ENCODE data around the gene HIPK1.

Gene HIPK1

DNA sequence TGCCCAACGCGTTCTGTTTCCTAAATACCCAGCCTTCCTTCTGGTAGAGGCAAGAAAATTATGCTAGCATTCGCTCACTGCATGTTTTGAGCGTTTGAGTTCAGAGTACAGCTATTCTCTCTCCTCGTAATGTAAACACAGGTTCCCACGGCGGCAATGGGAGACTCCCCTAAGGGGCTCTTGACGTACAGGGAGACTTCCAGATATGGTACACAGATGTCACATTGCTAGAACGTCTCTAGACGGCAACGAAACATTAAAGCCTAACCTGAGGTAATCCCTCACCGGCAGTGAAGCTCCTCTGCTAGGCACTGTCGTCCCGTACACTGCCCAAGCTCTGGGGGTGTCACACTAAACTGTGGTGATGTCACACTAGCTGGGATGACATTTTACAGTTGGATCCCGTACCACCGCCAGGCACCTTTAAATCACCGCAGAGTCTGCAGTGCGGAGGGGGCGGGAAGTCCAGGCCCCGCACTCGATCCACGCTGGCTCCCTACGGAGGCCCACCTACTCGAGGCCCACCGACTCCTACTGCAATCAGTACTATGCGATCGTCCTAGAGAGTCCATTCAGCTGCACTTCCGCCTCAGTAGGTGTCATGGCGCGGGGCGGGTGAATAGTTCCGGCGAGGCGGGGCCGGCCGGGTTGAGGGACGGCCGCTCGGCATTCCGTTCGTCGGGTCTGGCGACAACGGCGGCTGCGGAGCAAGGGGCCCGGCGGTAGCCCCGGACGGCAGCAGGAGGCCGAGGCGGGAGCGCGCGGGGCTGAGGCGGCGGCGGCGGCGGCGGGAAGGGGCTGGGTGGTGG, at the start of gene HIPK1:
Gene HIPK1 (plus strand): TSS at position 384 of the 809 bp plus-strand sequence.
- peak; percentile 86 to 93 for DNase-seq

DNA sequence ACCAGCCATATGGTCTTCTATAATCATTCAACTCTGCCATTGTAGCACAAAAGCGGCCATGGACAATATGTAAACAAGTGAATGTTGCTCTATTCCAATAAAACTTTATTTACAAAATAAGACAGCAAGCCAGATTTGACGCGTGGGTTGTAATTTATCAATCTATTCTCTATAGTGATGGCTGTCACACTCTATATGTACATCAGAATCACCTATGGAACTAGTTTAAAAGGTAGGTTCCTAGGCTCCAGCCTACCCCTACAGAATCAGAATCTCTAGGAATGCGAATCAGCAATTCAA, 49.4 kb upstream of the HIPK1 start:
- no peak for DNase-seq

DNA sequence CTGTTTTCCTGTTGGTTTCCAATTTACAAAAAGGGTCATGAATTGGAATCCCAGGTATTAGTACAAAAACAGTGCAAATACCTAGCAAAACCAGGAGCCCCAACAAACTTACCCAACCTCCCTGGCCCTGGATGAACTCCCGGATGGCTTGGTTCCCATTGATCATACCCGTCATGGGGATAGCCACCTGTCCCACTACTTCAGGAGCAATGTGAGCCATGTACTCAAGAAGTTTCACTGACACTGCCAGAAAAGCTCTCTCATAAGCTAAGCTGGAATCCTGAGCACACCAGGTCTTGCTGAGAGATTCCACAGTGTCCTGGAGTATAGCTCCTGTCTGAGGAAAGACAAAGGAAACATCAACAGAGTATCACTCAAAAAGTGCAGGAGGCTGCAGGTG, 47.5 kb upstream of the HIPK1 start:
- no peak for DNase-seq

DNA sequence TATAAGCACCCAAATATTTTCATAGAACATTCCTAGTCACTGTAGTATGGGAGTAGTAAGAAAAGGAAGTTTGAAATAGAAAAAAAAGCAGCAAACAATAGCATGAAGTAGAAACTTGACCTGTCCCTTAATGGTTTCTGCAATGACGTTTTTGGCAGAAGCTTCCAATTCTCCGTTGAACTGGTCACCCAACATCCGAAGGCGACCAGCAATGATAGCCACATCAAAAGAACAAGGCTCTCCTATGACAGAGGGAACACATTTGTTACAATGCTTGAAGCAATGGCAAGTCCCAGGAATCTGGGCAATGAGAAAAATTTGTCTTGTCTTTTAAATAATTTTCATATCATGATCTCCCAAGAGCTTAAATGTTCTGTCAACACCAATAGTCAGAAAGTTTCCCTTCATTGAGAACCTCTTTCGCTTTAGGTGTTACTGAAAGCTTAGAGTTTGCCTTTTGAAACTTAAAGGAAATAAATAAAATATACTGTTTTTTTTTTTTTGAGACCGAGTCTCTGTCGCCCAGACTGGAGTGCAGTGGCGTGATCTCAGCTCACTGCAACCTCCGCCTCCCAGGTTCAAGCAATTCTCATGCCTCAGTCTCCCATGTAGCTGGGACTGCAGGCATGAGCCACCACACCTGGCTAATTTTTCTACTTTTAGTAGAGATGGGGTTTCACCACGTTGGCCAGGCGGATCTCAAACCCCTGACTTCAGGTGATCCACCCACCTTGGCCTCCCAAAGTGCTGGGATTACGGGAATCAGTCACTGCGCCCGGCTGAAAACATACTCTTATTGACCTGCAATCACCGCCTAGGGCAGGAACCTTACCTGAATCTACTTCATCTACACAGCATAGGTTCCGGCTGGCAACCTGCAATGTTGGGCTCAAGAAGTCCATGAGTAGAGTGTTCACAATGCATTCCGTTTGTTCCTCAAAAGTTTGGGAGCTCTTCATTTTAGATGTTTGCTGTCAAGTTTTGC, 42.4 kb upstream of the HIPK1 start:
- DNase-seq, result no peak

DNA sequence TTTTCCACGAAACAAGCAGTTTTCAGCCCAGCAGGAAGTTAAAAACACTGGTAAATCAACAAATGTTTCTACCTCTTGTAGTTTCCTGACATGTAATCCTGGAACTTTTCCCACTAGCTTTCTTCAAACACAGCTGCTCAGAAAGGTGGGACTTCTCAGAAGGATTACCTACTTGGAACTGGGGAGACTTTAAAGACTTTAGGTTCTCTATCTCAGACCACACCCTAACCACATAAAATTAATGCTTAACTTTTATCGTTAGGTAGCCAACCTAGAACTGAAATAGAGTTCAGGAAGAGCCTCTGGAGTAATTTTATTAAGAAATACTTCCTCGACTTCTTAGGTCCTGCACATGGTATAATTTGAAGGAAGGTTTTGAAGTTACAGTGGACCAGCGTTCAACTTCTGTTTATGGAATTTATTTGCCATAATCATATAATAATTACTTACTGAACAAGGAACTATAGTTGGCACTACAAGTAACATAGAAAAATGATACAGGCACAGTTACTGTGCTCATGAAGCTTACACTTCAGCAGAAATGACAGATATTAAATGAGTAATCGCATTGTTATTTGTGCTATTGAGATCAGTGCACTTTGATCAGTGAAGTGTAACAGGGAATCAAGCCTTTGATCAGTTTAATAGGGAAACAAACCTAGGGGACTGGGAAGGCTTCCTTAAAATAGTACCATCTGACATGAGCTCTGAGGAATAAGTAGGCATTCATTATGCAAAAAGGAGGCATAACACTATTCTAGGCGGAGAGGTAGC, 41.5 kb upstream of the HIPK1 start, which contains the start of gene BCL2L15:
Gene BCL2L15 (minus strand): TSS at position 180 of the 774 bp plus-strand sequence. CDS start 206 bp downstream, outside the sequence.
- no peak for DNase-seq

DNA sequence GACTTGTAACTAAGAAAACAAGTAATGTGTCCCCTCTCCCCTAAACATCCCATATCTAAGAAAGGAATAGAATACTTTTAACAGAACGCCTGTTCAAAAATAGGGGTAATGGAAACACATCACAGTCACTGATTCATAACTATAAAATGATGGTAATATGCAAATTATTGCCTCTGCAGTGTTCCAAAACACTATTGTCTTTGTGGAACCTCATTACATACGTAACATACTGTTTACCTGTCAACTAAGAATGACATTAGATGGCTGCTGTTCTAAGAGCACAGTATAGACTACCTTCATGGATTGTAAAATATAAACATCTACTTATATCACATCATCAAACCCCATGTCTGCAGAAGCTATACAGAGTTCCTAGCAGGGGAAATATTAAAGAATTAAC, 38.3 kb upstream of the HIPK1 start:
- no peak for DNase-seq

DNA sequence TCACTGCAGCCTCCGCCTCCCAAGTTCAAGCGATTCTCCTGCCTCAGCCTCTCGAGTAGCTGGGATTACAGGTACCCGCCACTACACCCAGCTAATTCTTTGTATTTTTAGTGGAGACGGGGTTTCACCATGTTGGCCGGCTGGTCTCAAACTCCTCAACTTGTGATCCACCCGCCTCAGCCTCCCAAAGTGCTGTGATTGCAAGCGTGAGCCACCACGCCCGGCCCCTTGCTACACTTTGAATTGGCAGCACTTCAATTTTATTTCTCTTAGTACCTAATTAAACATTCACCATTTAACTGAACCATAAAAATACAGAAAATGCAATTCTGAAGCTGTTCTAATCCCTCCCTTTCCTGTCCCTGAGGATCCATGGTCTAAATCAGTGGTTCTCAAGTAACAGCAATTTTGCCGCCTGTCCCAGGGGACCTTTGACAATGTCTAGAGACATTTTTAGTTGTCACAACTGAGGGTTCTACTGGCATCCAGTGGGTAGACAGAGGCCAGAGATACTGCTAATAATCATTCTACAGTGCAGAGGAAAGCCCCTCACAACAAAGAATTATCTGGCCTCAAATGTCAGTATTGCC, 37.4 kb upstream of the HIPK1 start:
- no peak for DNase-seq

DNA sequence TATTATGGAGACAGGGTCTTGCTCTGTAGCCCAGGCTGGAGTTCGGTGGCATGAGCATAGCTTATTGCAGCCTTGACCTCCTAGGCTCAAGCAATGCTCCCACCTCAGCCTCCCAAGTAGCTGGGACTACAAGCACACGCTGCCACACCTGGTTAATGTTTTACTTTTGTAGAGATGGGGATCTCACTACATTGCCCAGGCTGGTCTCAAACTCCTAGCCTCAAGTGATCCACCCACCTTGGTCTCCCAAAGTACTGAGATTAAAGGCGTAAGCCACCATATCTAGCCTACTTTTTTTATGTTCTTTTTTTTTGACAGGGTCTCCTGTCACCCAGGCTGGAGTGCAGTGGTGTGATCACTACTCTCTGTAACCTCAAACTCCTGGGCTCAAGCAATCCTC, 35.9 kb upstream of the HIPK1 start:
- no peak for DNase-seq

DNA sequence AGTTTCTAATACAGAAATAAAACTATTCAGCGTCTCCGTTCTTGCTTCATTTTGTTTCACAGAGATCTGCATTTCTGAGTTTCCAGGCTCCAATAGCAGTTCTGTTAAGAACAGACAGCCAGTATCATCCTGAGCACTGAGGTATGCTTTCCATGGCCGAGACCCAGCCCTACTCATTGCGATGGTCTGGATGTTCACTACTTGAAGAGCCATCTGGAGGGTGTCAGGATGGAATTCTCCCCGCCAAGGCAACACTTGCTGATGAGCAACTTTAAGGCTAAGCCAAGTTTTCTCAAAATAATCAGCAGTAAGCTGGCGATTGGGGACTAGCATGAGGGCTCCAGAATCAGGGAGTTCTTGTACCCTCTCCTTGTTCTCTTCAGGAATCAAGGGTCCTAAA, 34.0 kb upstream of the HIPK1 start:
- DNase-seq, result no peak

DNA sequence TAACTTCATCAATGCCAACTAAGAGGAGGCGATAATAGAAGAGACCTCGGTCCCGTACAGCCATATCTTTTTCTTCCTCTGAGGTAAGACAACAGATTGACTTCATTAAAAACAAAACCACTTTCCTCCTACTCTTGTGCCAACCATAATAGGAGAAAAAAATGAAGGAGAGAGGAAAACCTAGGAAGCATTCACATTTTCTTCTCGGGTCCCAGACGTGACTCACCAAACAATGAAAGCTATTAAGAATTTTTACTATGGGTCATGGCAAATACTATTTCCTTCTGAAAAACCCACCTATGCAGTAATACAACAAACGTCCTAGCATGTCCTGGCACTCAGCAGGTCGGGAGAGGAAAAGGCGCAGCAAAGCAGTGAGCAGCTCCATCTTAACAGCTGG, 33.2 kb upstream of the HIPK1 start:
- DNase-seq, result no peak

DNA sequence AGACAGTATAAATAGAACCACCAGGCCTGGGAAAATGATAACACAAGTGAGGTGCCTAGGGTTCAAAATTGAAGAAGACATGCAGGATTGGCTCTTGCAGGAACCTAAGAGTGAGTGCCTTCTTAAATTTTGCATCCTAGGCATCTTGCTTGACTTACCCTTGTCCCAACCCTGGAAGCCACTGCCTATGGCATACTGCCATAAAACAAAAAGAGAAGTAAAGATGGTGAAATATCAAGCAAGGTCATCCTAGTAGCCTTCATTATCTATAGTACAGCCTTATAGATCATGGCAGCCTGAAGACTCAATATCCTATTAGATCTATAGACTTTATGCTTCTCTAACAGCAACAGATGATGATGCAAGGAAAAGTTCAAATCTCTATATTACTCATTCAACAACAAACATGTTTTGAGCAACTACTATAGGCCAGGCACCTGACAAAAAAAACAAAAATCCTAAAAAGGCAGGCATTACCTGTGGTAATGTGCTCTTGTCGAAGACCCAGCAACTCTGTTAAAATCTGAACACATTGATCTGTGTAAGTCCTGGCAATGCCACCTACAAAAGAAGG, 30.8 kb upstream of the HIPK1 start:
- peak; percentile 14 to 44 for DNase-seq

DNA sequence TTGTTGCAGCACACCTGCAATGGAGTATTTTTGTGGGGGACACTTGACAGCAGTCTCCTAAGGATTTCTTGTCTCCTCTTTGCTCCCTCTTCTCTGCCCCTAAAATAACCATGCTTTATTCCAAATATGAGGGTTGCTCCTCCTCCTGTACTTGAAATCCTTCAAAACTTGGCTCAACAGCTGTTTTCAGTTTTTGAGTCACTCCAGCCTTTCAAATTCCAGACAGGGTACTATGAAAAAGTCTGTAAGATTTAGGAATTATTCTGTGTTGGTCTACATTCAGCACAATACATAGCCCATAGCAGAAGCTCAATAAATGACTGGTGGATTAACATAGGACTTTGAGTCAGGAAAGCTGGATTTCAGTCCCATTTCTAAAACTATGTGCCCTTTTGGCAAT, 30.0 kb upstream of the HIPK1 start:
- DNase-seq, result no peak

DNA sequence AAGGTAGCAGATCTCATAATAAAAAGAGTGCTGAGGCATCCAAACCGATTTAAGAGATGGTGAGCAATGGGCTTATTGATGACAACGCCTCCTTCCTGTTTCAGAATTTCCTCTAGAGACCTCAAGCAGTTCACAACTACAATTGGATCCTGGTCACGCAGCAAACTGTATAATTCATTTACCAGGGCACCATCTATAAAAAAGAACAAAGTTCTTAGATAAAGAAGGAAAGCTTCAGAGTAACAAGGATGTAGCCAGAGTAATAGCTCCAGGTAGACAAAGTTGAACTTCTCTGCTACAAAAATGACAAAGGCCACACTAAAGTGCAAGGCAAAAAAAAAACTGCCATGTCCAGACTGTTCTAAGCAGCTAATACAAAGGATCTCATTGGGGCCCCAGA, 27.9 kb upstream of the HIPK1 start:
- DNase-seq, result no peak

DNA sequence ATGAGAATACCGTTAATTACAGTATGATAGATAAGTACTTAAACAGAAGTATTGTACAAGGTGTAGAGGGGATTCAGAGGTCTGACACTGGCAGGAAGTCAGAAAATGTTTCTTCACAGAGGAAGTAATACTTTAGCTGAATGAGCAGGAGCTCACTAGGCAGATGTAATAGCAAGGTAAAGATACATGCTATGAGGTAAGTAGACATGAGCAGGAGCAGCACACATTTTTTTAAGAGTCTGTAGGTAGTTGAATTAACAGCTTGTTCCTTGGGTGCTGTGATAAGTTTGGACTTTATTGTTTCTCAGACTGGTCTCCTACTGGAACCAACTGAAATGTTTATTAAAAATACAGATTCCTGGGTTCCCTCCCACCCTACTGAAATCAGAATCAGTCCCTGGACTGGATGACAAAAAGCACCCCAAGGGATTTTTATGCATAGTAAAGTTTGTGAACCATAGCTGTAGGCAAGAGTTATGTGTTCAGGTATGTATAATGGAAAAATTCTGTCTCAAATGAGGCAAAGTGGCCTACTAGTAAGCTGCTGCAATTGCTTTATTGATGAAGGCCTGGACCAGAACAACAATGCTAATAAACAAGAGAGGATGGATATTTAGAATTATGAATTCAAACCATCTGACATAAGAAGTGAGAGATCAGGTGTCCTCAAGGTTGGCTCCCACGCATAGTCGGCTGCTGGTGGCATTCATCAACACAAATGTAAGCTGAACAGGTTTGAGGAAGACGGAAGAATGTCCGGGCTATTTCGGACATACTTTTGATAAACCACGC, 25.4 kb upstream of the HIPK1 start:
- peak in 1 of 2 donors; percentile 9 for DNase-seq

DNA sequence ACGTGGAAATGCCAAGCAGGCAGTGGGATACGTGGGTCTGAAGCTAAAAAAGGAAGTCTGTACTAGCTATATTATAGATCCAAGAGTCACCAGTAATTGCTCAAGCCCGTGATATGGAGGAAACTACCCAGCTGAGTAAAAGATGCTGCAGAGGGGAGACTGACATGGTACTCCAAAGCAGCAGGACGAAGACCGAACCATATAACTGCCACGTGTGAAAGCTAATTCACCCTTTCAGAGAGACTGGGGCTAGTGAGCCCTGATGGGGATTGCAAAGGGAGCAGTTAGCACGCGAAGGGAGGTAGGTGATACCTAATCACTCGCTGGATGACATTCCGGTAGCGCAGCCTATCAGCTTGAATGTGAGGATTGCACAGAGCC, 24.8 kb upstream of the HIPK1 start:
- DNase-seq, result peak; percentile 53 to 73

DNA sequence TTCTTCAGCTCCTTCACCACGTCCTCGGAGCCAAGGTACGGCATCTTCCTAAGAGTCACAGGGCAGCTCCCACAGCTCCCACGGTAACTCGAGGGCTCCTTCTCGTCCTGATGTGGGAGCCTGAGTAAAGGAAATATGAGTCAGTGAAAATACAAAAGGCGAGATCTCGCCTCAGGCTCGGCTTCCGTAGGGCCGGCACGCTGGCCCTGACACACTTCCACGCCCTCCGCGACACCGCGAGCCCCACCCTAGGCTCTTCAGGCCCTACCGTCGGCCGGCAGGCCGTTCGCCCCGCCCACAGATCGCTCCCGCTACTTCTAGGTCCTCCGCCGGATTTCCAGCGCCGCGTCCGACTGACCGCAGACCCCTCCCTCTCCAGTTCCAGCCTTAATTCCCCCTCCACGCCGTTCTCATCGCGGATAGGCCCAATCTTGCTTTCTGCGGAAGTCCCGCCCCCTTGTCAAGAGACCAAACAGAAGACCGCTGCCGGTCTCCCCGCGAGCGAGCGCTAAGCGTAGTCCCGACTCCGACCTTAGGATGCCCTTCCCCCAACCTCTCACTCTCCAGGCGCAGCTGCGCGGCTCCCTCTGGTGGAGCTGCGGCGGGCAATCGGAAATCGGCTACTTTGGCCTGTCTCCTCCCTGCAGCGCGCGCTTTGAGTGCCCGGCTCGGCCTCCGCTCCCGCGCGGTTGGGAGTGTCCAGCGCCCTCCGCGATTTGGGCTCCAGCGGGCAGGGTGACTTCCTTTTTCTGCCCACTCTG, 24.3 kb upstream of the HIPK1 start, which contains the start of the genes AP4B1 and DCLRE1B:
Gene AP4B1 (minus strand): TSS at position 126 of the 761 bp plus-strand sequence. CDS start 82 bp downstream, at position 44.
Gene DCLRE1B (plus strand): TSS at position 653 of the 761 bp plus-strand sequence. CDS start 261 bp downstream, outside the sequence.
- DNase-seq, result peak; percentile 99 to 100

DNA sequence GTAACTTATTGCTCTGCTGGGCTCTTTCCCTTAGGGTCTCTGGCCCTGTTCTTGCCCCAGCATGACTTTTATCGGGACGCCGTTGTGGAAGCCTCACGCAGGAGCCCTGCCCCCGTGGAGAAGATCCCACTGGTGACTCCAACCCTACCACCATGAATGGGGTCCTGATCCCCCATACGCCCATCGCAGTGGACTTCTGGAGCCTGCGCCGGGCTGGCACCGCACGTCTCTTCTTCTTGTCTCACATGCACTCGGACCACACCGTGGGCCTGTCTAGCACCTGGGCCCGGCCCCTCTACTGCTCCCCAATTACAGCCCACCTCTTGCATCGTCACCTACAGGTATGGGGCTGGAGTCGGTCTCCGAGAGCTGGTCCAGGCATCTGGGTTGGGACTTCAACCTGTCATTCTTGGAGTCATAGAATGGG, 23.7 kb upstream of the HIPK1 start:
- DNase-seq, result no peak

DNA sequence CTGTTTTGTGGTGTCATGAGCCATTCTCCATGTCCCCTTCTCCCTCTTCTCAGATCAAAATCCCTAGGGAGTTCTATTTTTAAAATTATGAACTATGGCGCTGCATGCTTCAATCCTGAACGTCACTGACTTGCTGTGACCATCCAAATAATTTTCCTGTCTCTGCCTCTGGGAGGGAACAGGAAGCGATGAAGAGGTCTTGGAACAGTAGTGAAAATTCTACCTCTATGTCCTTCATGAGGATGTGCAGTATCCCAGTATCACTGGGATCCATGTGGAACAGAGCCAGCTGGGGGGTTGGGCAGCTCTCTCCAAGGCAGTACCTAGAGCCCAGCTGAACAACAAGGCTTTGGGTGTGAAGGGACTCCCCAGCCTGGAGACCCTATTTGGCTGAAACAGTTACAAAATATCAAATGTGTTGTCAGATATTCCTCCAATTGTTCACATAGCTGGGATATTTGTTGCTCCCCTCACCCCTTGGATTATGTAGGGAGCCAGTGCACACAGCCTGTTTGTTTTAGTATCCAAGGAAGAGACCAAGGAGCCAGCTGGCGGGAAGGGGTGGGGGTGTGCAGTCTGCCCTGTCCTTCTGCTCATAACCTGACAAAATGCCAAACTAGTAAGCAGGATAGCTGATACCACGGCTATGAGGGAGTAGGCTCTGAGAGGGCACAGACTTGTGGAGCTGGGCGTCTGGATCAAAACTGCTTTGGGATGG, 16.4 kb upstream of the HIPK1 start:
- no peak for DNase-seq

DNA sequence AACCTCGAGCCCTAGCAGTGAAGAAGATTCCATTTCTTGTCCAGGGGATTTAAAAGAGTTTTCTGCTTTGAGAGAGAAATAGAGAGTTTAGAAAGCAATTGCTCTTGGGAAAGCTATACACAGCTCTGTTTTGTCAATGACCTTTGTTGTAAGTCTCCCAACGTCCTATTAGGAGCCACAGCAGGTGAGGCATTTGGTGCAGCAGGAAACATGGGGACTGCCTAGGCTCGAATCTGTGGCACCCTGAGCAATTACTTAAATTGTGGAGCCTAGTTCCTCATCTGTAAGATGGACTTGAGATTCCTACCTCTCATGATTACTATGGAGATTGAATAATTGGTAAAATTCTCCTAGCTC, 15.8 kb upstream of the HIPK1 start:
- DNase-seq, result no peak

Measured in inflammatory macrophage treated with lipopolysaccharide for 1 hour (primary cell).